ENCODE measurements around the gene KRT6C. TPM values are rescaled to one million over a fixed set of nuclear protein-coding genes. Genes with fewer than 3 reads are reported as not detected.
"Not testable (repeated sequence)": the region's sequence is repeated elsewhere in the genome, so short reads cannot be mapped to it uniquely, and the experiment has no call there.

The KRT6C gene
- total RNA-seq, 1 donor from 2014 or later: 19.3 TPM

DNA sequence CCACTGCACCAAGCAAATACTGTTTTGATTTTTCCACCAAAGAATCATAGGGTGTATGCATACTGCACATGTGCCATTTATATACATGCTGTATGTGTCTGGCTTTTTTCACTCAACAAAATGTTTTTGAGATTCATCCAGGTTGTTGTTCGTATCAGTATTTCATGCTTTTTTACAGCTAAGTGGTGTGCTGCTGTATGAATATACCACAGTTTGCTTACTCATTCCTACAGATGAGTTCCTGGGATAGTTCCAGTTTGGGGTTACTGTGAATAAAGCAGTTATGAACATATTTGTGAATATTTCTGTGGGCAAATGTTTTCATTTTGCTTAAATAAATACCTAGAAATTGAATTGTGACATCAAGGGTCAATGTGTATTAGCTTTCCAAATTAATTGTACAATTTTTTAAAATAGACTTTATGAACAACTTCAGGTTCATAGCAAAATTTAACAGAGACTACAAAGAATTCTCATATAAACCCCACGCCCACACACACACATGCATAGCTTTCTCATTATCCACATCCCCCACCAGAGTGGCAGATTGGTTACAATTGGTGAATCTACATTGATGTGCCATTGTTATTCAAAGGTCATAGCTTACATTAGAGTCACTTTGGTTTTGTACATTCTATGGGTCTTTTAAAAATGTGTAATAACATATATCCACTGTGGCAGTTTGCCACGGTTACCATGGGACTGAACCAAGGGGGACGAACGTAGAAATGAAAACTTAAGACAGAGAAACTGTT, 26.4 kb upstream of the KRT6C start:
- DNase-seq: no peak

DNA sequence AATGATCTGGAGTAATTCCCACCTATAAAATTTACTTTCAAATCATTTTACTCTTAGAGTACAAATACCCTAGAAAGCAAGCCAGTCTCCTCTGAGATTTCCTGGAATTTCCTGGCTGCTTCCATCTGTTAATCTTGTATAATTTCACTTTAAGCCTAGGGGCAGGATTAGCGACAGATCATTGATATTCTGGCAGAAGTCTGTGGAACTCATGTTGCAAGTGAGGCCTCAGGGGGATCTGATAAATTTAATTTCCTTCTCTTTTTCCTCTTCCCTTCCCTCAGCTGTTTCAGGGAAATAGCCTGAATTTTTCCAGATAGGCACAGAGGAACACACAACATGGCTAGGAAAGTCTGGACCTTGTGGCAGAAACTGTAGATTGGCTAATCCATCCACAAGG, 25.3 kb upstream of the KRT6C start:
- DNase-seq: no peak

DNA sequence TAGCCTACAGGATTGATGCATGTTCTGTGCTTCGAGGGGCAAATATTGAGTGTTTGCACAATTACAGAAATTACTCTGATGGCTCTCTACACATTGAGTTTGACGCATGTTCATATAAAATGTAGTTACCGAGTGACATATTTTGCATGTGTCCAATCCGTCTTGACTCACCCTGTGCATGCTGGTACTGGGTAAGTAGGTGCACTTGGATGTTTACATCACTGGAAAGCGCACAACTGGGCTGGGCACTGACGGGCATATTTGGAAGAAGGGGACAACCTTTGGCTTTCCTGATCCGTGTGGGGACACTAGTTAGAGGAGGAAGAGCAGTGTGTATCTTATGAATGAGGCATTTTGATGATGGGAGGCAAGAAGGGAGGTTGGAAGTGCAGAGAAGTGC, 24.4 kb upstream of the KRT6C start:
- DNase-seq: no peak

DNA sequence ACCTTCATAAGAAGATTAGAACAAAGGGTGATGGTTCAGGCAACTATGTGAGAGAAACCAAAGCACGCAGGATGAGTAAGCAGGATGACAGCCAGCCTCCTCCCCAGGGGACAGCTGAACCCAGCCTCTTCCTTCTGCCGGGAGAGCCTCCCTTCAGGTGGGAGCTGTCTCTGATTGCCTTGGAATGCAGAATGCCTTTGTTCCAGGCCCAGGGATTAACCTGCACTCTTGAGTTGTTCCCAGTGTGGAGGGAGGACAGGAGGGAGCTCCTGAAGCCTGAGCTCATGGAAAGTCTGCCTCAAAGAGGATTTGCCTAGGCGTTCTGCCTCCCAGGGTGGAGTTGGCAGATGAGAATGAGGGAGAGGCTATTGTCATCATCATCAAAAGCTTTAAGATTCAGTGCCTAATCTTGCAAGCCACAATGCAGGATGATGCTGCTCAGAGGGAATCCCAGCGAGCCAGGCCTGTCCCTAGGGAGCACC, 23.0 kb upstream of the KRT6C start:
- DNase-seq: peak; percentile 65

DNA sequence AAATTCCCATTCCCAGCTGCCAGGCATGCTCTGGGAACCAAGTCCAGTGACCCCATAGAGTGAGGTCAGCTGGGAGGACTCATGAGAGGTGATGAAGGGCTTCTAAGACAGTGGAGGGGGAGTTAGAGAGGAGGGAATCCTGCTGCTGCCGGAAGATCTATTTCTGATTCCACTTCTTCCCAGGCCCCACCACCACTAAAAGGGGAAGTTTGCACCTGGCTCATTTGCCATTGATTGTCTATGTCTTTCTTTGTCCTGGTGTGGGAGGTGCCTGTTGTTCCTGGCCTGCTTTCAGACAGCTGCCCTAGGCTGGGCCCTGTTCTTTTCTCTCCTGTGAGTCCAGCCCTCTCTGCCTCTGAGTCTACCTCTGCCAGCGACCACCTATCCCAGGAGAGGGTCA, 22.4 kb upstream of the KRT6C start:
- DNase-seq: peak; percentile 38

DNA sequence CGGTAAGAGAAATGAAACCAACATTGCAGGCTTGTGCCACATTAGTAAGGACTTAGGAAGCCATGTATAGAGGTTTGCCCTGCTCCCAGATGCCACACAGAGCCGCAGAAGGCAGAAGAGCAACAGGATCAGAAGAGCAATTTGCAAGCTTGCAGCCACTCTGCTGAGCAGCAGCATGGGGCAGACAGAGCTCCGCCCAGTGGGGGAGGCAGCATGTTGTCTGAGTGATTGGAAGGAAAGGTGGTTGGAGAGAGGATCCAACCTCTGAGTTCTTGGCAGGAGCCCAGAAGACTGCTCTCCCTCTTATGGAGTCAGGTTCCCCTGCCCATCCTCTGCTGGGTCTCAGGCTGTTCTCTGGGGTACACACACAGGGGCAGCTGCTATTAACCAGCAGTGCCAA, 21.8 kb upstream of the KRT6C start:
- peak; percentile 76 for DNase-seq

DNA sequence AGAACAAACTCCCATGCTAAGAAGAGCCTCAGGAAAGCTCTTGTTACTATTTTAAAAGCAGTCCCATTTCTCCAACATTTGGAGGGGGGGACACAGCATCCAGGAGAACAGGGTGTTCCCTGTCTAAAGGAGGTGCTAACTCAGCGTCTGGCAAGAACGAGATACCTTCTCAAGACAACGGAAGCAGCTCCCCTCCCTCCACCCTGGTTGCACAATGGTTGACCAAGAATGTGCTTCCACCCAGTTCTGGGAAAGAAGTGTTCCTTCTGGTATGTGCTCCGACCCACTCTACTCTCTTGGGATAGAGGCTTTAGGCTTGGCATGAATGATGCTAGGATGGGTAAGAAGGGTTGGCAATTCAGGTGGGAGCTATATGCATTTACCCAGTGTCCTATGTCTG, 20.9 kb upstream of the KRT6C start:
- DNase-seq: no peak

DNA sequence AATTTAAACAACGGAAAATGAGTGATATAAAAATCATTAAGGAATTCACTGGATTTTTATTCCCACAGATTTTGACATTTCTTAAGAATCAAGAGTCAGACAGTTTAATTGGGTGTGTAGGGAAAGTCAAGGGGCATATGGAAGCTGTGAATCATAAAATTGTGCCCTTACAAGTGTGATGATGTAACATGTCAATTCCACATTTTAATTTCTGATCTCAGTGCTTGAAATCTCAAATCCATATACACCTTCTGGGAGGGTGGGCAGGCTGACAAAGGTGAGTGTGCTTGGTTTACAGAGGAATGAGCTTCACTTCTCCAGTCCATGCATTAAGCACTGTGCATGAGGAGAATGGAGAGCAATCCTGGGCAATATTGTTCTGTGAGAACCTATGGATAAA, 20.5 kb upstream of the KRT6C start:
- no peak for DNase-seq

DNA sequence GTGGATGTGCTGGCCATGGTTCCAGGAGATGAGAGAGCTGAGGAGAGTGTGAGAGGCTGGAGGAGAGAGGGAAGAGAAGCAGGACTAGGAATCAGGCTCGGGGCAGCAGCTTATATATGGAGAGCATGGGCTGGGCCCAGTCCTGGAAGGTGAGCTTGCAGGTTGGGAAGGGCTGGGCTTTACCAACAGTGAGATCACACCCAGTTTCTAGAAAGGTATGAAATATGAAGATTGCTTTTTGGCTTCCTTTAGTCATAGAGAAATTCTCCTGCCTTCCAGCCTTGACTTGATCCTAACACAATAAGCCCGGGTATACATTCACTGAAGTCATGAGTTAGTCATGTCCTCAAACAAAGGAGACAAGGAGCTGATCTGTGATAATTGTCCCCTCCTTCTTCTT, 19.6 kb upstream of the KRT6C start, which contains the start of gene KRT6A:
Gene KRT6A, minus strand, starts transcription at position 86 of the 400 bp plus-strand sequence. Its CDS starts 69 bp downstream, at position 17.
- no peak for DNase-seq

DNA sequence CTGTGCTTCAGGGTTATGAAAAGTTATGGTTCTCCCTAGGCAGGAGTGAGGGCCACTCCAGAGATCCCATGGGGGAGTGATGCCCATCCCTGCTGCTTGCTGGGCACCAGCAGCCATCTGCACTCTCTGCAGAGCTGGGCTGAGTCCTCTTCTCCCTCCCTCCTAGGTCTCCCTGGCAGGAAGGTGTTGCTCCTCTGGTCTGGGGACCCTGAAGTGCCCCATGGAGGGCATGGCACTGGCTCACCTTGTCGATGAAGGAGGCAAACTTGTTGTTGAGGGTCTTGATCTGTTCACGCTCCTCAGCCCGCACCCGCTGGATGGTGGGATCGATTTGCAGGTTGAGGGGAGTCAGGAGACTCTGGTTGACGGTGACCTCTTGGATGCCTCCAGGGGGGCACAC, 18.8 kb upstream of the KRT6C start:
- DNase-seq: not testable (repeated sequence)

DNA sequence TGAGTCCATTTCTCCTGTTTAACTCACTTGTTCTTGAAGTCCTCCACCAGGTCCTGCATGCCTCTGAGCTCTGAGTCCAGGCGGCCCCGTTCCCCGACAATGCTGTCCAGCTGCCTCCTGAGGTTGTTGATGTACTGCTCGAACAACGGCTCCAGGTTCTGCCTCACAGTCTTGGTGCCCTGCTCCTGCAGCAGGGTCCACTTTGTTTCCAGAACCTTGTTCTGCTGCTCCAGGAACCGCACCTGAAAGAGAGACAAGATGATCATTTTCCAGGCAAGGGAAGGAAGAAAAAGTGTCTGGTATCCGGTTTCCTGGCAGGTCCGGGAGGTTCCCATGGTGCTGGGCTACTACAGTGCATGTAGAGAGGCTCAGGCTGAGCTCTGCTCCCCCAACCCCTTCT, 17.9 kb upstream of the KRT6C start:
- DNase-seq: not testable (repeated sequence)

DNA sequence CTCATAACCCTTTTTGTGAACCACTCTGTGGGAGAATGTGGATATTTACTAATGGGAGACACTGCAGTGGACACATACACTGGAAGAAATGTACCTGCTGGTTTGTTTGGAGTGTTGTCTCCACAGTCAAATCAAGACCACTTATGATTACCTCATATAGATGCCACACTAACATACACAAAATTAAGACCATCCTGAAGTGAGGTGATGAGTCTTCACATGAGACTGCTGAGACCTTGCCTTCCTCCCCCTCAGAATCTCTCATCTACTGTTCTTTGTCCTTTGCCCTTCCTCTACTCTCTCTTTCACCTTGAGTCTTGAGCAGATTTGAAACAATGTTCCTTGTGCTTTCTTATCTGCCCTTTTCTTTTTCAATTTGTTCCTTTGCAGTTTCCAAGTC, 15.1 kb upstream of the KRT6C start:
- DNase-seq: no peak

DNA sequence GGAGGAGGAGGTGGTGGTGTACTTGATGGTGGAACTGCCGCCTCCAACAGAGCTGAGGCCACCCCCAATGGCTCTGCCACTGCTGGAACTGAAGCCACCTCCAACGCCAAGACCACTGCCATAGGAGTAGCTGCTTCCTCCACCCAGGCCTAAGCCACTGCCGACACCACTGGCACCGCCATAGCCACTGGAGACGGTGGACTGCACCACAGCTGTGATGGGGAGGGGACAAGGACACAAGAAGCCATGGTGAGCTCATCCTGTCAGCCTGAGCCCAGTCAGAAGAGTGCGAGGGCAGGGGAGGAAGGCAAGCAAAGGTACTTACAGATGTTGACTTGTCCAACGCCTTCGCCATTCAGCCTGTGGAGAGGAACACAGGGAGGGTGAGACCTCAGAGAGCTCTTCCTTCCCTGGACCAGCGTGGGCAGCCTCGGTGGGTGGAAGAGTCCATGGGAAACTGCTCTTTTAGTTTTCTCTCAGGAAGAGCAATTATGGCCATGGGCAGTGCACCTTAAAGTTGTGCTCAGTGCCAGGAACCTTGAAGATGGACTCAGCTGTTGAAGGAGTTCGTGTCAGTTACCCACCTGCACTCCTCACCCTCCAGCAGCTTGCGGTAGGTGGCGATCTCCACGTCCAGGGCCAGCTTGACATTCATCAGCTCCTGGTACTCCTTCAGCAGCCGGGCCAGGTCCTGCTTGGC, 14.3 kb upstream of the KRT6C start:
- DNase-seq: not testable (repeated sequence)

DNA sequence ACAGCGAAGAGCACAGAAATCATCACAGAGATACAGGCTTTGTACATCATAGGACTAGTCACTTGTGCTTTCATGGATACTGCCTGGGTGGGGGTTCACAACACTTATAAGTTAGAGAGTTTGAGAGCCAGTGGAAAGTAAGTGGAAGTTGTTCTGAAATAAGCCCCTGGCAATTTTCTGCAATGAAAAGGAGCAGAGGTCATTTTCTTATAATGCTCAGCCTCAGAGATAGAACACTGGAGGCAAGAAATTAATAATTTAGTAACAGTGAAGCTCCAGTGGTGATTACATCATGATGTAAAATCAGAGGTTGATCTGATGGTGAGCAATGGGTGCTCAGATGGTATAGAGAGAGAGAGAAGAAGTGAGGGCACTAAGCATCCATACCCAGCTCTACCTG, 13.6 kb upstream of the KRT6C start:
- no peak for DNase-seq

DNA sequence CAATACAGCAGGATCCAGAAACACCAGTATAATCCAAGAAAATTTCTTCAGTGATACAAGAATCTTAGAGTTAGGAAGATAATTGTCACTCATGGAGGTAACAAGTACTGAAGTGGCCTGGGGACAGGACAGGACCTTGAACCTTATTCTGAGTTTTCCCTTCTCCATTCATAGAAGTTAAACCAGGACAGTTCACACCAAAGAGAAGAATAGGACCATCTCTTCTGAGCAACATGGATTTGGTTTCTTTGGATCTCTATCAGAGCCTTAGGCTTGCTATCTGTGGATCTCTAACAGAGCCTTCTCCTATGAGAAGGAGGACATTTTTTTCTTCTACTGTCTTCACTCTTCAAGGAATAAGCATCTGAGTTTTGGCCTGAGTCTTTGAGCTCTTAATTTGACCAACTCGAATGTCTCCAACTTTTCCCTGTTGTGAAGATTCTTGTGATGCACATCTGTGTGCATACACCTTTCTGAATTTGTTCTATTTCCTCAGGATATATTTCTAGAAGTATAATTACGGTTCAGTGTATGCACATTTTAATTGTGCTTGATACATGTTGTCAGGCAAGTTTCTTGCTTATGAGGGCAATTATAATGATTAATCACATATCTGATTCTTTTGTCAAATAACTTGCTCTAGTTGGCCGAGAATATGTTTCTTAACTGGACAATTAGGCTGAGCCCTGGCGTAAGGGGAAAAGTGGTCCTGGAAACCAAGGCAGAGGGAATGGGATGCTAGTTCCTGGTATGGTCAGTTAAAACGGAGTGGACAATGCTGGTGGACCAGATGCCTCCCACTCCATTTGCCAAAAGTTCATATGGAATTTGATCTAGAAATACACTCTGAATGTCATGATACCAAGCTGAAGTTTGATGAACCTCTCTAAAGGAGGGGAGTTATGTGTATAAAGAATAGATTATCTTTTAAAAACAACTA, 12.8 kb upstream of the KRT6C start:
- DNase-seq: no peak

DNA sequence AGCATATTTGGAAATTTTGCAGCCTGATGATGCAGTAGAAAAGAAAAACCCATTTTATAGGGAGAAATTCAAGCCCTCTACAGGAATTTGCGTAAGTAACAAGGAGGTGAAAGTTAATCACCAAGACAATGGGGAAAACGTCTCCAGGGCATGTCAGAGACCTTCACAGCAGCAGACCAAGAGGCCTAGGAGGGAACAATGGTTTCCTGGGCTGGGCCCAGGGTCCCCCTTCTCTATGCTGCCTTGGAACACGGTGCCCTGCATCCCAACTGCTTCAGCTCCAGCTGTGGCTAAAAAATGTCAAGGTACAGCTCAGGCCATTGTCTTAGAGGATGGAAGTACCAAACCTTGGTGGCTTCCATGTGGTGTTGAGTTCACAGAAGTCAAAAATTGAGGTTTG, 6.5 kb upstream of the KRT6C start:
- DNase-seq: no peak

DNA sequence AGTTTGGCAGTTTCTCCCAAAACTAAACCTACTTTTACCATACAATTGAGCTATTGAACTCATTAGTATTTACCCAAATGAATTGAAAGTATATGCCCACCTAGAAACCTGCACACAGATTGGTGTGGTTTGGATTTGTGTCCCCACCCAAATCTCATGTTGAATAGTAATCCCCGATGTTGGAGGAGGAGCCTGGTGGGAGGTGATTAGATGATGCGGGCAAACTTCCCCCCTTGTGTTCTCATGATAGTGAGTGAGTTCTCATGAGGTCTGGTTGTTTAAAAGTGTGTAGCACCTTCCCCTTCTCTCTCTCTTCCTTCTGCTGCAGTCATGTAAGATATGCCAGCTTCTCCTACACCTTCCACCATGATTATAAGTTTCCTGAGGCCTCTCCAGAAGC, 4.0 kb upstream of the KRT6C start:
- DNase-seq: no peak

DNA sequence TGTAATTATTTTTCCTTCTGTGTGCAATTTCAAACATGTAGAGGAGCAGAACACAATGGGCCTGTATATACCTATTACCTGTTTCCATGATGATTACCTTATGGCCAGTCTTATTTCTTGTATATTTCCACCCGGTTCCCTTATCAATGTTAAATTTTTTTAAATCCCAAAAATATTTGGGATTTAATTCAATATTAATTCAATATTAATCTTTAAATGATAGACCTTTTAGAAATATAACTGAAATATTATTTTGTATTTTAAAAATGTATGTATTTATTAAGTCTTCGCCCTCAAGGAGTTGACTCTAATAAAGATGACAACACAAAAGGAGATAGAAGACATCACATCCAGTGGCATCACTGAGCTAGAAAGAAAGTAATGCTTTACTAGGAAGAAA, 607 bp upstream of the KRT6C start:
- no peak for DNase-seq

DNA sequence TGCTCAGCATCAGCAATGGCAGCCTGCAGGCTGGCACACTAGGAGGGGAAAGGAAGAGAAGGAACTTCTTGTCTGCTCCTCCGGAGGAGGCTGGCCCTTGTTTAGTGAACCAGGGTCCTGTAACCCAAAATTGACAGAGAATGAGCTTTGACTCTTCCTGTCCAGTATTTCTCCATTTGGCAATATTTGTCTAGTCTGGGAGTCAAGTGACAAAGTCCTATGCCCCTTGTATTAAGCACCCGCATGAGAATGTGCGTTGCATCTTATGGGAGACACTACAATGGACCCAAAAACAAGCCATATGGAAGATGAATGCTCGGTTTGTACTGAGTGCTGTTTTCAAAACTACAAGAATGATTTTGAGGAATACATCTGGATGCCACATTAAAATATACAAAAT, 3.8 kb downstream of the KRT6C start:
- DNase-seq: no peak

DNA sequence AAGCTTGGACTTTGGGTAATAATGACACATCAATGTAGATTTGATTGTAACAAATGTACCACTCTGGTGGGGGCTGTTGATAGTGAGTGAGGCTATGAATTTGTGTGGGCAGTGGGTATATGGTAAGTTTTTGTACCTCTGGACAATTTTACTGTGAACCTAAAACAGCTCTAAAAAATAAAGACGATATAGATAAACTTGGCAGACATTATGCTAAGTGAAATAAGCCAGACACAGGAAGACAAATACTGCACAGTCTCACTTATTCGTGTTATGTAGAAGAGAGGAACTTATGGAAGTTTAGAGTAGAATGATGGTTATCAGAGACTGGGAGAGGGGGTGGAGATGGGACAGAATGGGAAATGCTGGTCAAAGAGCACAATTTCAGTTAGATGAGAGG, 8.7 kb downstream of the KRT6C start:
- peak; percentile 20 for DNase-seq

DNA sequence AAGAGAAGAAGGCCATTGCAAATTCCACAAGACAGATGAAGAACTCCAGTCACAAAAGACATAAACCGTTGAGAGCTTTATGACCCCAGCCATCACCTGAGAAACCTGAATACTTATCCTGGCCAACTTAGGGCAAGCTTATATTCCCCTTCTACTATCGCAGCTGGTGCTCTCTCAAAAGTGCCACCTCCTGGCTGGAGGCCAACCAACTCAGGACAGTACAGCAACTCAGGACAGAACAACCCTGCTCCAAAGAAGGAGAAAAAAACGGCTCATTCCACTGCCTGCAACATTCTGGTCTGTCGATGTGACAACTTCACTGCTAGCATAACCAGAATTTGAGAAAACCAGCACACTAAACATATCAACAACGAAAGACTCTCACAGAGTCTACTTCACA, 11.9 kb downstream of the KRT6C start:
- DNase-seq: peak; percentile 13

DNA sequence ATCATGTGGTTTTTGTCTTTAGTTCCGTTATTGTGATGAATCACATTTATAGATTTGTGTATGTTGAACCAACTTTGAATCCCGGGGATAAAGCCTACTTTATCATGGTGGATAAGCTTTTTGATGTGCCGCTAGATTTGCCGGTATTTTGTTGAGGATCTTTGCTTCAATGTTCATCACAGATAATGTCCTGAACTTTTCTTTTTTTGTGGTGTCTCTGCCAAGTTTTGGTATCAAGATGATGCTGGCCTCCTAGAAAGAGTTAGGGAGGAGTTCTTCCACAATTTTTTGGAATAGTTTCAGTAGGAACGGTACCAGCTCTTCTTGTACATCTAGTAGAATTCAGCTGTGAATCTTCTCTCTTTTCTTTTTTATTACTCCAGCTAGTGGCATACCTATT, 14.7 kb downstream of the KRT6C start:
- DNase-seq: no peak

DNA sequence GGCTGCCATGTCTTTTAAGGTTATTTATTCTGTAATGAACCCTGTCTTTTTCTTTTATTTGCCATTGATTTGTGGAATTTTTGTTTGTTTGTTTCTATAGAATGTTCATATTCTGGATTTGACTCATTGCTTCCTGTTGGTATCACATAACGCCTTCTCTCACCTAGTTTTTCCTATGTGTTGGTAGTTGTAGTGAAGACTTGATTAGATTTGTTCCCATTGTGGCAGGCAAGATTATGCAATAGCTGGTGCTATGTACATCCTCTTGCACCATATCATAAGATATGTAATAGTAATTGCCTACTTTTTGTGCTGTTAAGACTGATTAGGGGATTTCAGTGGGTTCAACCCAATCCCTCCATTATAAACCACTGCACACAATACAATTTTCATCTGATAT, 17.8 kb downstream of the KRT6C start:
- DNase-seq: no peak
